NCI-H187 treated with DMSO at 0.1 percent for 48 hours (cell line): Measurements from ENCODE around the gene IL13.
"Not testable (repeated sequence)": the region's sequence is repeated elsewhere in the genome, so short reads cannot be mapped to it uniquely, and the experiment has no call there.

Source experiments
- DNase-seq: peaks from one replicate; lab custom pipeline; 2025; lab: John Stamatoyannopoulos, UW

IL13 gene

DNA sequence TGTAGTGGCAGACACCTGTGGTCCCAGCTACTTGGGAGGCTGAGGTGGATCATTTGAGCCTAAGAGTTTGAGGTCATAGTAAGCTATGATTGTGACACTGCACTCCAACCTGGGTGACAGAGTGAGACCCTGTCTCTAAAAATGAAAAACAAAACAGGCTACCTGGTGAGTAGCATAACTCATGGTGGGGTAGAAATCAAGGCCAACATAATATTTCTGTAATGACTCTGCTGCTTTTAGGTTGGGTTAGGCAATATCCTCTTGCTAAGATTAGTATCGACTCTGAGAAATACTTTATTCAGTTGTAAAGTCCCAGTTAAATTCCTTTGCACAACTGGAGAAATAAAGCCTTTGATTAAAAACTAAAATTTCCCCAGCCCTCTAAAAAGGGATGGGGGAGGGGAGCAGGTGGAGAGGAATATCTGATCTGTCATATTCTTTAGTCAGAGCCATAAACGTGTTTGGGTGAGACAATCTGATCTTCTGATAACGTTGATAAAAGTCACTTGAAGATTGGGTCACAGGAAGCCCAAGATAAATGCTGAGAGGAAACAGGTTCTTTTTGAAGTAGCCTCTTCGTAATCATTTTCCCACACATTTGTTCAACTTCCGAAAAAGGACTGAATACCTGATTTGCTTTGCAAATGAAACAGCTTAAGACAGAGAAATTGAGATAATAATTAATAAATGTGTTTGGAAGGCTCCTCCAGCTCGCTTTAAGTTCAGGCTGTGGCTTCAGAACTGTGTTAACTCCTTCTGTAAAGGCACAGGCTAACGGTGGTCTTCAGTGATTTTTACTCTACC, 30.8 kb downstream of the IL13 start:
- no peak for DNase-seq

DNA sequence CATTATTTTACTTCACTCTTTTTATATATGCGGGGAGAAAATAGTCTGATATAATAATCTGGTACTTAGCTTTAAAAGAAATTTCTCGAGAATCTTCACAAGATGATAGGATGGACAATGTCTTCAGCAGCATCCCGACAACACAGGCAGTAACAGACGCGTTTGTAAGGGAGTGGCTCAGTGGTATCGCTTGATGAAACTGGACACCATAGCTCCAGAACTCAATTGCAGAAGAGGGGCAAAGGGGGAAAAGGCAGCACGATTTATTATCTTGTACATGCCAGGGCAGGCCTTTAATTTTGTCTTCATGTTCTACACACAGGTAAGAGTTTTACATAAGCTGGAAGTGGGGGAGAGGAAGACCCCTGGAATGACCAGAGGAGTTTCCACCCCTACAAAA, 31.5 kb downstream of the IL13 start:
- DNase-seq: no peak

DNA sequence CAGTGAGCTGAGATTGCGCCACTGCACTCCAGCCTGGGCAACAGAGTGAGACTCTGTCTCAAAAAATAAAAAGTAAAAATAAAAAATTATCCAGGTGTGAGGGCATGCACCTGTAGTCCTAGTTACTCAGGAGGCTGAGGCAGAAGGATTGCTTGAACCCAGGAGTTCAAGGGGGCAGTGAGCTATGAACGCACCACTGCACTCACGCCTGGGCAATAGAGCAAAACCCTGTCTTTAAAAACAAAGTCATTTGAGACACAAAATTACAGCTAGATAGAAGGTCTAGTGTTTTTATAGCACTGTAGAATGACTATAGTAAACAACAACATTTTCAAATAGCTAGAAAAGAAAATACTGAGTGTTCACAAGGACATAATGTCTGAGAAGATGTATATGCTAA, 32.2 kb downstream of the IL13 start:
- DNase-seq: no peak

DNA sequence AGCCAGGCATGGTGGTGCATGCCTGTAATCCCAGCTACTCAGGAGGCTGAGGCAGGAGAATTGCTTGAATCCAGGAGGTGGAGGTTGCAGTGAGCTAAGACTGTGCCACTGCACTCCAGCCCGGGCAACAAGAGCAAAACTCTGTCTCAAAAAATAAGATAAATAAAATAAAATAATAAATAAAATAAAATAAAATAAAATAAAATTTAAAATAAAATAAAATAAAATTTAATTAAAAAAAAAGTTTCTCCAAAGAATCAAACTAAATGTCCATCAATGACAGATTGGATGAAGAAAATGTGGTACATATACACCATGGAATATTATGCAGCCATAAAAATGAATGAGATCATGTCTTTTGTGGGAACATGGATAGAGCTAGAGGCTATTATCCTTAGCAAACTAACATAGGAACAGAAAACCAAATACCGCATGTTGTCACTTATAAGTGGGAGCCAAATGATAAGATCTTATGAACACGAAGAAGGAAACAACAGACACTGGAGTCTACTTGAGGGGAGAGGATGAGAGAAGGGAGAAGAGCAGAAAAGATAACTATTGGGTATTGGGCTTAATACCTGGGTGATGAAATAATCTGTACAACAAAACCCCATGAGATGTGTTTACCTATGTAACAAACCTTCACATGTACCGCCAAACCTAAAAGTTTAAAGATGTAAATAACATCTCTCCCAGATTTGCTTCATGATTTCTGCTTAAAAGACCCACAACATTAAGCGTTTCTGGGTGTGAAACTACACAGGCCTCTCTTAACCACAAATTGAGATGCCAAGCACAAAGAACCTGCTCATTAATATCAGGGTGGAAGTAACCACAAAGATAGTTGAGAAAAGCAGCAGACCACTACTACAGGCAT, 34.0 kb downstream of the IL13 start:
- DNase-seq: not testable (repeated sequence)

DNA sequence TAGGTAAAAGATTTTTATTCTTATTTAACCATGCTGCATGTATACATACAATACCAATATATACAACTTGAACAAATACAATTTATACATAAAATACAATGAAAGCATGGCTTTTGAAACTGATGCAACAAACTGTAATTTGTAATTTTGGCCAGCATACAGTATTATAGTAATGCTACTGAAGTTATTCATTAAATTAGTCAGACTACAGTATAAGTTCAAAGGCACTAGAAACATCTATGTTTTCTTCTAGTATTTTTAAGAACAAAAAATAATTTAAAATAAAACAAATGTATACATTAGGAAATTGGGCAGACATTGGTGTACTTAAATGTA, 34.6 kb downstream of the IL13 start:
- DNase-seq: no peak

DNA sequence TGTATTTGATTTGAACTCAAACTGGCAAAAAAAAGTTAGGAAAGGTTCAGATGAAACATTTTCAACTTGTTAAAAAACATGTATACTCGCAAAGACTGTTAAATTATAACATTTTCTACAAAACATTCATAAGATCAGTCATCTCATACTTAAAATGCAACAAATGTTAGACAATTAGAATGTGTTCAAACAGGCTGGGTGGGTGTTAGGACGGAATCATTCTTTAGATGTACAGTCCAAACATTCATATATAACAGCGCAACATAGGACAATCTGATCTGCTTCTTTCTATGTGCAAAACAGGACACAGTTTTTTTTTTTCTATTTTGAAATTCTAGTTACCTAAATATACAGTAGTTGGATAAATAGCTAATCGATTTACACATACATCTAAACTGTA, 38.0 kb downstream of the IL13 start:
- DNase-seq: no peak

GRCh38 chr5:132704875-132705274, 46.9 kb downstream of the IL13 start:
- DNase-seq: no peak

GRCh38 chr5:132708645-132709044, 50.7 kb downstream of the IL13 start:
- DNase-seq: no peak
